Cortex of kidney (tissue), 1 donor: ENCODE measurements around the gene SPPL2C.

Source experiments
- DNase-seq: peaks from one replicate; lab custom pipeline; 2025; lab: John Stamatoyannopoulos, UW

Gene SPPL2C, protein sequence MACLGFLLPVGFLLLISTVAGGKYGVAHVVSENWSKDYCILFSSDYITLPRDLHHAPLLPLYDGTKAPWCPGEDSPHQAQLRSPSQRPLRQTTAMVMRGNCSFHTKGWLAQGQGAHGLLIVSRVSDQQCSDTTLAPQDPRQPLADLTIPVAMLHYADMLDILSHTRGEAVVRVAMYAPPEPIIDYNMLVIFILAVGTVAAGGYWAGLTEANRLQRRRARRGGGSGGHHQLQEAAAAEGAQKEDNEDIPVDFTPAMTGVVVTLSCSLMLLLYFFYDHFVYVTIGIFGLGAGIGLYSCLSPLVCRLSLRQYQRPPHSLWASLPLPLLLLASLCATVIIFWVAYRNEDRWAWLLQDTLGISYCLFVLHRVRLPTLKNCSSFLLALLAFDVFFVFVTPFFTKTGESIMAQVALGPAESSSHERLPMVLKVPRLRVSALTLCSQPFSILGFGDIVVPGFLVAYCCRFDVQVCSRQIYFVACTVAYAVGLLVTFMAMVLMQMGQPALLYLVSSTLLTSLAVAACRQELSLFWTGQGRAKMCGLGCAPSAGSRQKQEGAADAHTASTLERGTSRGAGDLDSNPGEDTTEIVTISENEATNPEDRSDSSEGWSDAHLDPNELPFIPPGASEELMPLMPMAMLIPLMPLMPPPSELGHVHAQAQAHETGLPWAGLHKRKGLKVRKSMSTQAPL

DNA sequence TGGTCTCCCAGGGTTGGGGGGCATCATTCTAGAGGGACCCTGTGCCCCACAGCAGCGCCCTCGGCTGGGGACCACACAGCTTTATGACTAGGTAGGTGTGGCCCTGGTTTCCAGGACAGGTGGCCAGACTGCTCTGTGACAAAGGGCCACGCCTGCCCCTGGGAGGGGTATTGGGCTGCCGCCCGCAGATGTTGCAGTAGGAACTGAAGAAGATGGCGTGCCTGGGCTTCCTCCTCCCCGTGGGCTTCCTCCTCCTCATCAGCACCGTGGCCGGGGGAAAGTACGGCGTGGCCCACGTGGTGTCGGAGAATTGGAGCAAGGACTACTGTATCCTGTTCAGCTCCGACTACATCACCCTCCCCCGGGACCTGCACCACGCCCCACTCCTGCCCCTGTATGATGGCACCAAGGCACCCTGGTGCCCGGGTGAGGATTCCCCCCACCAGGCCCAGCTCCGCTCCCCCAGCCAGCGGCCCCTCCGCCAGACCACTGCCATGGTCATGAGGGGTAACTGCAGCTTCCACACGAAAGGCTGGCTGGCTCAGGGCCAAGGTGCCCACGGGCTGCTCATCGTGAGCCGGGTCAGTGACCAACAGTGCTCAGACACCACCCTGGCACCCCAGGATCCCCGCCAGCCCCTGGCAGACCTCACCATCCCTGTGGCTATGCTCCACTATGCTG lies at the start of gene SPPL2C:
Gene SPPL2C, plus strand, starts transcription at position 187 of the 681 bp plus-strand sequence. Its CDS starts 26 bp downstream, at position 213.
- DNase-seq = no peak

DNA sequence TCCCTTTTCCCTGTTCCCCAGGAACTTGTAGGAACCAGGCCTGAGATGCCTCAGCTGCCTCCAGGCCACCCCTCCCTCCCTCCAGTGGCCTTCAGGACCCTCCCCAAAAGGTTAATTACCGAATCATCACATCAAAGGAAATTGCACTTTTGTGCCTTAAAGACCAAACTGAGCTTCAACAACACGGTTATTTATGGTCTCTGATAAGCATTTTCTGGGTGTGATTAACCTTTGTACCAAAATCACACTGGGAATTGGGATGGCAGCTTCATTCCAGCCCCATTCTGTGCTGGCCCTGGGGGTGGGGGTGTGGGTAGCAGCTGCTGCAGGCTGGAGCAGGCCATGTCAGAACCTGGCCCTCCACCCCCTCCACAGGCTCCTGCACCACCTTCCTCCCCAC lies 43.9 kb upstream of the SPPL2C start:
- no peak for DNase-seq

DNA sequence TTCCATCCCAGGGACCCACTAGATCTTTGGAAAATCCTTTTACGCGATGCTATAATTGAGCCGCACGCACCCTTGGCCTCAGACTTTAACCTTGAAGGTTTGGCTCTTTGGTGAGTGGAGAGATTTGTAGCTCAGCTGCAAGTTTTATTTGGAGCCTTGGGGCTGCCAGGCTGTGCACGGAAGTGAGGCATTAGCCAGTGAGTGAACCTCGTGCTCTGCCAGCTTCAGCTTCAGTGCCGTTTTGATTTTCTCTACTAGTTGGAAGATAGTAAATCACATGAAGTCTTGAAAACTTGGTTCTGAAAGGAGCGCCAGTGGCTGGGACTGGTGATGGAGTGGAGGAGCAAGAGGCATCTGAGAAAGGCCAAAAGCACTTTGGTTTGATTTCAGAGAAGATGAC lies 43.3 kb upstream of the SPPL2C start:
- no peak for DNase-seq

DNA sequence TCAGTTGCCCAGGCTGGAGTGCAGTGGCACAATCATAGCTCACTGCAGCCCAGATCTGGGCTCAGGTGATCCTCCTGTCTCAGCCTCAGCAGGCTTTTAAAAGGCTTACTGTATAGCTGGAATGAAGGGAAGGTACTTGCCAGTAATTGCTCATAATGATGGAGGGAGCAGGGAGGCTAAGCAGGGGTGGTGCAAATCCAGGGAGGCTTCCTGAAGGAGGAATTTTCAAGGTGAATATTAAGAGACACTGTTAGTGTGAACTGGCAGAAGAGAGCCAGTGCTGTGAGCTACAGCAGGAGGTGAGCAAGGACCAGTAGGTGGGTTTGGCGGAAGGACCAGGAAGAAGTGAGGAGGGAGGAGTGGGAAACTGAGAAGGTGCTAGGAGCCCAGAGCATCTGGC lies 35.8 kb upstream of the SPPL2C start:
- no peak for DNase-seq

DNA sequence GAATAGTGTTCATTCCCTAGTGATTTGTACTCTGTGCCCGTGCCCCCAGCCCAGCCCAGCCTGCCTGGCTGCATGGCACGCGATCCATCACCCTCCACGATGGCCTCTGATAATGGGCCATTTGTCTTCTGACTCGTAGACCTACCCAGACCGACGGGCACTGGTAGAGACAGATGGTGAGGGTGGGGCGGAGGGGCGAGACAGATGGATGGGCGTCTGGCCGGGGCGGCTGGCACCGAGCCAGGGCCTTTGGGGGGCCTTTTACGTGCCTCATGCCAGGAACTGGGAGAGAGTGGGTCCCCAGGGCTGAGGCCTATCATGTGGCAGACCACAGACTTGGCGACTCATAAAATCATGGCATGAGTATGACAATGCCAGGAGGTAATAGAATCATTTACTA lies 35.2 kb upstream of the SPPL2C start:
- DNase-seq = no peak

DNA sequence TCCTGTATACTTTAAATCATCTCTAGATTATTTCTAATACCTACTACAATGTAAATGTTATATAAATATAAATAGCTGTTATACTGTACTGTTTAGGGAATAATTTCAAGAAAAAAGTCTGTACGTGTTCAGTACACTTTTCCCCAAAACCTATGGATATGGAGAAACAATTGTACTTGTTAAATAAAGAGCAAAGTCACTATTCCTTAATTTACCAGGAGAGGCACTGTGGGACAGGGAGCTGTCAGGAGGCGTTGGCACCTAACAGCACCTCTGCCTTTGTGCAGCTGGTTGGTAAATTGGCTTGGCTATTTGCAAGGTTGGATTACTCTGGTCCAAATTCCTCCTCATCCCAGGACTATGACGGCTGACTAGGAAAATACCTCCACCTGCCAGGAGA lies 32.6 kb upstream of the SPPL2C start:
- DNase-seq = no peak

DNA sequence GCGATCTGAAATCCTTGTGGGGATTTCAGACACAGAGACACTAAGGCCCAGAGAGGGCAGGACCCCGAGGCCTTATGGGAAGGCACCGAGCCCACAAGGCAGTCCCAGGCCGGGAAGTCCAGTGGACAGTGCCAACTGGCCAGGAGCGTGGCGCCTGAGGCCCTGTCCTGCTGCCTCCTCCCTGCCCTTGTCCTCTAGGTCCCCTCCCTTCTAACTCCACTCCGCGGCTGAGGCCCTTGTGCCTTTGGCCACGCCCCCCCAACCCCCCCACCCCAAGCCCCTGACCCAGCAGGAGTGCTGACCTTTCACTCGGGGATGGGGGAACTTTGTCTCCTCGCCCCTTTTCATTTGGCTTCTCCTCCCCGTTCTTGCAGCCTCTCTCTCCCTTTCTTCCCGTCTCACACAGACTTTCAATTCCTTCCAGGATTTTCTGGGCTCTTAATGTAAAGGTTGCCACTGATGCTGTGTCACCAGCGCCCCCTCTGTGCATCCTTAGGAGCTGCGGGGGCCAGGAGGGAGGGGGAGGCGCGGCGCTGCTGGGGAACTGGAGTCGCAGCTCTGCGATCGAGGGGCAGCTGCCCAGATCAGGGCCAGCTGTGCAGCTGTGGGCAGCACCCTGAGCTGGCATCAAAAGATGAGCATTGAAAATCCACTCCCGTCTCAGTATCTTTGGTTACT lies 31.5 kb upstream of the SPPL2C start:
- no peak for DNase-seq

DNA sequence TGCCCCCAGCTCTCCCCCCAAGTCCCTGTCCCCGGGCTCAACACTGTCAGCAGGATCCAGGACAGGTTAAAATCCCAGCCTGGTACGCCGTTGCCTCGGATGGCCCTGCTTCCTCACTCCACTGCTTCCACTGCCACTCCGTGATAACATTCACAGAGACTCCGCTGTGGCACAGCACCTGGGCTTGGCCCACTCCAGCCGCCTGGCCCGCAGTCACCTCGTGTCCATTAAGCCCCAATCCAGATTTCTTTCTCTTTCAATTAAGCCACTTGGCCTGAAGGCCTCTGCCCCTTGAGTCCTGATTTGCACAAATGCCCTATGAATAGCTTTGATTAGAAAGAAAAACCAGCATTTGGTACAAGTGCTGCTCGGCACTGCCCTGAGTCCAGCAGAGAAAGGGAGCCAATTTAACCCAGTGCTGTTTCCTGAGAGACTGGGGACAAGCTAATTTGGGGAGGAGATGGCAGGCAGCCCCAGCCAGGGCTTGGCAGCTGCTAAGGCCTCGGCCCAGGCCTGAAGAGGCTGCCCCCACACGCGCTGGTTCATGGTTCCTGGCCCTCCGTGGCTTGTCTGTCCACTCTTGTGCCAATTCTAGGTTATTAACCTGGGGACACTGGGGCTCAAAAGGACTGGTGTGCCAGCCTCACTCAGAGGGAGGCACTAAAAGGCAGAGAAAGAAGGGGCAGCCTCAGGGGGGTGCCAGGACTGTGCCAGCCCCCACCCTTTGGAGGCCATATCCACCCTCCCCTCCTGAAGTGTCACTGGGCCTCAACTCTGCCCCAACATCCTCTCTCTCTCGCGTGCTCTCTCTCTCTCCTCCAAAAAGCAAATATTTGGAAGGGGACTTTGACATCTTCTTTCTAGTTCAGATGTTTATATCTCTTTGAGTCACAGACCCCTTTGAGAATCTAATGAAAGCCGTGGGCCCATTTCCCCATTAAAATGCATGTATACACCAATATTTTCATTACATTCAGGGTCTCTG lies 29.8 kb upstream of the SPPL2C start:
- no peak for DNase-seq

DNA sequence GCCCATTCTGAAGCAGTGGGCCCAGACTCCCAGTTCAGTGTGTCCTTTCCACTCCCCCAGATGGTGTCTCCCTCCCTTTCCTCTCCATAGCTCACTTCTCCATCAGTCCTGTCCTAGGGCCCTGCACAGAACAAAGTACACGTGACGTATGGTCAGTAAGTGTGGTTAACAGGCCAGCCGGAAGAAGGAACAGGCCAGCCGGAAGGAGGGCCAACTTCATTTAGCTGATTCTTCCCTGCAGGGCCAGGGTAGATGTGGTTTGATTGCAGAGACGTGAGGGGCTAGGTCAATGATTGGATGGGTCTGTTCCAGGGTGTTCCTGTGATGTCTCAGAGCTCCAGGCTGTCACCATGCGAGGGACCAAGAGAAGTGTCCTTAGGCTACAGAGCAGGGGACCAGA lies 28.9 kb upstream of the SPPL2C start:
- DNase-seq = no peak

DNA sequence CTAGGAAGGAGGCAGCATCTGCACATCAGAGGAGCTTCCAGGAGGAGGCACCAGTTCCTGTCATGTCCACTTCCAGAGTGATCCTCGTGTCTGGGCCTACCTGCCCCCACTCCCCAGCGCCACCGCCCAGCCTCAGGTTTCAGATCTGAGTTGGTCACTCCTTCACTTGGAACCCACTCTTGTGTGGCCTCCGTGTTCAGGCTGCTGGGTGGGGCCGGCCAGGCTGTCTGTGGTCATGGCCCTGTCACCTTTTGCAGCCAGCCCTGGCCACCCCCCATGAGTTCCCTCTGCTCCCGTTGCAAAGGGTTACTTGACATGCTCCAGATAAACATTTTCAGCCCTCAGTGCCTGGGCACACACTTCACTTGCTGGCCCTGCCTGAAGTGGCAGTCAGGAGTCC lies 26.6 kb upstream of the SPPL2C start:
- DNase-seq = no peak

DNA sequence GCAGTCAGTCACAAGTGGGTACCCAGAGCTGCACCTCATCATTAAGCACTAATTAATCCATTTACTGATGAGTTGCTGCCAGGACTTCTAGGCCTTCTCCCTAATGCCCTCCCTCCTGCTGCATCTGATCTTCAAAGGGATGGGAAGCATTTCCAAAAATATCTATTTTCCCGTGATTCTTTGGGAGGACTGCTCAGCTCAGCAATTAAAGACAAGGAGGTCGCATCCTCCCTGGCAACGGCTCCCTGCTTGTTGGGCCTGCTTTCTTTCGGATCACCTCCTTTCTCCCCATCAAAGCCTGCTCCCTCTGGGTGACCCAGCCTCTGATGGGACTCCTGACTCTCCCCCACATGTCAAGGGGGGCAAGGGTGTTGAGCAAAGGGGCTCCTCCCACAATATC lies 26.0 kb upstream of the SPPL2C start:
- no peak for DNase-seq

DNA sequence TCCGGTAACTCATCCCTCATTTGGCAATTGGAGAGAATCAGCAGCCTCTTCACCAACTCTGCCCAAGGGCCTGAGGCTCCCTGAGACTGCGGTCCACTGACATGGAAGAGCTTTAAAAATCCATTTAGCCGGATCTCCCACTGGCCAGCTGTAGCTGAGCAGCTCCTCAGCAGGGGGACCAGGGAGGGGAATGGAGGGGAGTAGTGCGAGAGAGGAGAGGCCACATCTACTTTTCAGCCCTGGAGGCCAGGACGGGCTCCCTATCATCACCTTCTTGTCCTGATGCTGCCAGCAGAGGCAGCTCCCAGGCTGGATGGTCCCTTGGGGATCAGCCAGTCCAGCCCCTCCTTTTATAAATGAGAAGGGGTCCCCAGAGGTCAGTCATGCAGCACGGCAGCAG lies 25.0 kb upstream of the SPPL2C start:
- no peak for DNase-seq

DNA sequence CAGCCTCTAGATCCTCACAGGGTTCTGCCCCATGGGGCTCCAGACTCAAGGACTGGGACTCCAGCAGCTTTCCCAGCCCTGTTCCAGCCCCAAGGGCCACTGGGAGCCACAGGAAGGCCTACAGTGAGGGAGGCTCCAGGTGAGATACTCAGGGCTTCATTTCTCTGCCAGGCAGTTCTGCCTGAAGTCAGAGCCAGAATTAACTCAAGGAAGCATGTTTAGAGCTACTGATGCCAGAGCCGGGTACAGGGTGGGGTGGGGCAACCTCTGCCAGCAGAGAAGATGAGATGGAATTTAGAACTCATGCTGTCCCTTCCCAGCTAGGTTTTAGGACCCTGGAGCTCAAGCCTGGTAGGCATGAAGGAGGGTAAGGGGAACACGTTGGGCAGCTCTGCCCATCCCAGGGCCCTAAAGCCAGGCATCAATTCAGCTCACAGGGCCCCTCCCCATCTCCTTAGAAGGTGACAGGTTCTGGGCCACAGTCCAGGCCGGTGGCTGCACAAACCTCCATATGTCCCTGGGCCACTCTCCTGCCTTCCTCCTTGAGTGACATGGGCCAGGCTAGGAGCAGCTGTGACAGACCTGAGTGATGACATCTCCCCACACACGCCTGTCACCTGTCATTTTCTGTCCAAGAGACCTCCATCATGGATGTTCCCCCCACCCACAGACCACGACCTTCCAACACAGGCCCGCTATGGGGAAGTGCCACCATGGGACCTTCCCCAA lies 24.5 kb upstream of the SPPL2C start:
- DNase-seq = no peak

DNA sequence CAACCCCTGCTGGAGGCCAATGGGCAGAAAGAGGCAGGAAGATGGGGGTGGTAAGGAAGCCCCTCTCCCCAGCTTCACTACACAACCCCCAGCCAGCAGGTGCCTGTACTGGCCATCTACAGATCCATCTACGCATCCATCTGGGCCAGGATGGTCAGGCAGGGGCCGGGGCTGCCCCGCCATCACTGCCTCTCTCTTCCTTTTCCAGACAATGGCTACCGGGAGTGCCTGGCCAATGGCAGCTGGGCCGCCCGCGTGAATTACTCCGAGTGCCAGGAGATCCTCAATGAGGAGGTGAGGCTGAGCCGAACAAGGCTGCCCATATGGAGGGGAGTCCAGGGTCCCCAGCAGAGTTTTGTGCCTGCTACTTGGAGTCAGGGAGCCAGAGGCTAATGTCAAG lies 23.5 kb upstream of the SPPL2C start:
- no peak for DNase-seq

DNA sequence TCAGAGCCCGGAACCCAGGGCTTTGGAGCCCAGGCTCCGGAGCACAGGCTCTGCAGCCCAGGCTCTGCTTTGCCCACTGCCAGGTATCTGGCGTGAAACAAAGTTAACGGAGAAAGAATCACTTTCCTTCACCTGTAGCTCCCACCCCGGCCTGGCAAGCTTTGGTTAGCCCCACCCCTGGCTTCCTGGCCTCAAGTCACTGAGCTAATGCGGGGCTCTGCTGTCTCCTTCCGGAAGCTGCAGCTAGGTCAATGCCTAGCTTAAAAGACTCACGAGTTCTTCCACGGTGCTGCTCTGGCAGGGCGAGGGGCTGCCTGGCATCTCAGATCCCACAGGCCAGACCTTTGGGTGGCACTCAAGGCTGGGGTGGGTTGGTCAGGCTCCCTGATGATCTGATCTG lies 21.1 kb upstream of the SPPL2C start:
- no peak for DNase-seq

DNA sequence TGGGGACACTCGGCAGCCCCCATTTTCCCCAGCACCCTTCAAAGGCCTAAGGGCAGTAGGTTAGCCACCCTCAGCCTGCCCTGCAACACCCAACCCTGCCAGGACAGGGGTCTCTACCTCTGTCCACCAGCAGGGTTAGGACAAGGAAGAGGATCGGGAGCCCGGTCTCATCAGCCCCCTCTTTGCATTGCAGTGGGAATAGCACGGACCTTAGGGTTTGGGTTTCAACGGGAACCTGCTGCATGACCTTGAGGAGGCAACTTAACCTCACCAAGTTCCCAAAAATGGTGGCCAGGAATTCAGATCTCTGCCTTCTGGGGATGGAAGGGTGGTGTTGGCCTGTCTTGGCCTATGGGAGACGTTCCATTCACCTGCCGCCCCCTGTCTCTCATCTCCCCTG lies 20.2 kb upstream of the SPPL2C start:
- no peak for DNase-seq

DNA sequence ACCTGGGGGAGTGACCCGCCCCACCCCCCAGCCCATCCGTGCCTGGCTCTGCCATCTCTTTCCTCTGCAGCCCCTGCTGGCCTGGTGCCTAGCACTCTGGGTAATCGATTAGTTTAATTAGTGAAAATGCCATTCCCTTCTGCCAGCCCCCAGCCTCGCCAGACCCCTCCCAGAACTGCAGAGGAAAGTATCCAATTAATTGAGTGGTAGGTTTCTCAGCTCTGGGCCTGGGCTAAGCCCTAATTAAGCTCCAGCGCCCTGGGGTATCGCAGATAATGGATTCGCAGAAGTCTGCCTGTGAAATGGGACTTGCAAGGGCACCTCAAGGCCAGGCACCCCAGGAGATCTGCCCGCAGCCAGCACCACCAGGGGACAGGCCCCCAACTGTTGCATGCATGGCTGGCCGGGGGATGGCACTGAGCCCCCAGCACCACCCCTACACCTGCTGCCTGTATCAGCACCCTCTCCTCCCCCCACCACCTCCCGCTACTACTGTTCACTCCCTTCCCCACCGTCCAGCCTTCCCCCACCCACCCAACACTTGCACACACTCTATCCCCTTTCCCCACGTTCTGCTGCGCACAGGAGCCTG lies 19.7 kb upstream of the SPPL2C start:
- DNase-seq = no peak

DNA sequence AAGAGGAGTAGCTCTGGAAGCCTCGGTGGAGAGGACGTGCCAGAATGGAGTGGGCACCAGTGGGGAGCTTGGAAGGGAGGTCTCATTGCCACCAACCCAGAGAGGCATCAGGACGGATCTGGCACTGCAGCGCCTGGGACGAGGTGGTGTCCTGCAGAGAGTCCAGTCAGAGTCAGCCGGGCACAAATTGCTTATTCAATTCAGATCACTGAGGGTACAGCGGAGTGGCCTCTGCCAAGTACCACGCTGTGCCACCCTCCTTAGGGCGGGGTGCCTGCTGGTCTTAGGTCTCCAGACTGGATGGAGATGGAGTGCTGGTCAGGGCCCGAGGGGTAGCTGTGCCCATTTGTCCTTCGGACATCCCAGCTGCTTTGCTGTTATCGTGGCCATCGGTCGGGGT lies 18.9 kb upstream of the SPPL2C start:
- no peak for DNase-seq

DNA sequence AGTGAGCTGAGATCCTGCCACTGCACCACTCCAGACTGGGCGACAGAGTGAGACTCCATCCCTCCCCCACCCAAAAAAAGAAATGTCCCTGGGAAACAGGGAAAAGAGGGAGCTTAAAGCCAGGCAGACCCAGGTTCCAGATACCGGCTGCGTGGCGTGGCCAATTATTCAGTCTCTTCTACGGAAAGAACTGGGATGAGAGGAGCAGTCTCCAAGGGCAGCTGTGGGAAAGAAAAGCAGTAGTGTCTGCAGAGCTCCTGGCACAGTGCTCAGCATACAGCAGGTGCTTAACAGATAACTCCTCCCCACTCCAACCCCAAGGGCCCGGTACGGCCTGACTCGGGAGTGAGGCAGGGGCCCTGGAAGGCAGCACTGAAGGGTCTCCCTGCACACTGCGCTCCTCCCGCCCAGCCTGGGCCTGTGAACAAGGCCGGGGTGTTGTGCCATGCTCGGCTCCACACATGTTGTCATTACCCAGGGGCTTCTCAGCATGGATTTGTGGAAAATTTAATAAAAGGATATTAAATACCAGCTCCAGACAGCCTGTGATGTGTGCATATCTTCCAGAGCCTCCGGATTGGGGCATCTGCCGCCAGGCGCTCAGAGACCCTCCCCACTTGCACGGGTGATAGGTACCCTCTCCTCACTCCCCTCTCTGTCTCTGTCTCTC lies 17.6 kb upstream of the SPPL2C start:
- no peak for DNase-seq

DNA sequence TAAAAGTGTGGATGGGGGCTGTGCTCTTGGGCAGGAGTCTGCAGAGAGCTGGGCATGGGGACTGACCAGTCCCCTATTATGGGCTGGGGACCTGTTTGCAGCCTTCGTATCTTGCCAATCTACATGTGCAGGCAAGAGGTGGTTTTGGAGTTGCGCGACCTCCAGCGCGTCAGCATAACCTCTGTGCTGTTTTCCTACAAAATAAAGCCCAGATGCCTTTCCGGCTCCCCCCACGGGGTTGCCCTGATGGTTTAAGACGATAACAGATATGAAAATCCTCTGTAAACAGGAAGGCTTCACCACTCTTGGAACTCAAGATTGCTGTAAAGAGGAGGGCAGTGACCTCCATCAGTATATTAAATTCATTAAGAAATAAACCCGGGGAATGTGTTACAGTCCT lies 16.5 kb upstream of the SPPL2C start:
- no peak for DNase-seq
